ENCODE data around the gene GPRC5C. TPM values are rescaled to one million over a fixed set of nuclear protein-coding genes. Genes with fewer than 3 reads are reported as not detected.
A peak's percentile ranks its signal among the peaks of the same experiment; 100 is the strongest.

The GPRC5C gene
- total and polyA plus RNA-seq, 2 of the 13 experiments (the other 11 are each of a cell fraction or from before 2014, with no cell fraction given), result 85.6 to 300 TPM

DNA sequence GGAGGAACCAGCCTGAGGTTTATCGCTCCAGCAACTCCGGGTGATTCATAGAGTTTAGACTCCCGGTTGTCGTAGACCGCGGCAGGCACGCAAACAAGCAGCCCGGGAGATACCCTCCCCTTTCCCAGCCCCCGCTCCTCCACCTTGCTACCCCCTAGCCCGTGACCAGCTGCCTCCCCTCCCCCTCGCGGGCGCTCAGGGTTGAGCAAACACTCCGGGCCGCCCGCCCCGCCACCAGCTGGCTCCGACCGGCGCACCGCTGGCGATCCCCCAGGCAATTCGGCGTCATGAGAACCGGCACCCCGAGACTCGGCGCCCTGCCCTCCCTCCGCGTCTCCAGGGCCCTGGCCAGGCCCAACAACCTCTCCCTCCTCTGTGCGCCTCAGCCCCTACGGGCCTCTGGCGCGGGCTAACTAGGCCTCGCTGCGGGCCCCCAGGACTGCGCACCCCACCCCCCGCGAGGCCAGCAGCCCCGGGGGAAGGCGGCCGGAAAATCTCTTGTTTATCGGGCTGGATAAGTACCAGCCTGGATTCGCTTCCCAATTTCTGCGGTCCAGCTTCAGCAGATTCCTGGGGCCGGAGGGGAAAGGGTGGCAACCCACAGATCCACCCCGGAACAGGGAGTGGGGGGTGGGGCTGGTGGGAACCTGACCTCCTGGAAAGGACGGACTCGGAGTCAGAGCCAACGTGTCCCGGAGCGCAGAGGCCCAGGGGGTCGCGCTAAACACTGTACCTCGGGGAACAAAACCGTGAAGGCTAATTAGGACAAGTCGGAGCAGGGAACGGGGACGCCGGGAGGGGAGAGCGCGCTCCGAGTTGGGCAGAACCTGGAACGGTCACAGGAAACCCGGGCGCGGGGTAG is 951 bp upstream of the GPRC5C start (continued):
- no peak; the same call in none of the 2 replicates for TF ChIP-seq BCL3 (CRISPR knock-in tag; IDR thresholded peaks at IDR 0.05)
- TF ChIP-seq FOXM1 (CRISPR knock-in tag; IDR thresholded peaks at IDR 0.05), result no peak; the same call in 1 of the 2 replicates
- TF ChIP-seq ZNF772 (CRISPR knock-in tag; IDR thresholded peaks at IDR 0.05), result no peak; the same call in 1 of the 2 replicates
- no peak for TF ChIP-seq ZNF776 (CRISPR knock-in tag; IDR thresholded peaks at IDR 0.05)
- no peak; the same call in 1 of the 2 replicates for TF ChIP-seq ZNF770 (CRISPR knock-in tag; IDR thresholded peaks at IDR 0.05)
- TF ChIP-seq BRF2 (CRISPR knock-in tag; IDR thresholded peaks at IDR 0.05), result peak; percentile 80; the same call in 1 of the 2 replicates
- TF ChIP-seq CBX5 (CRISPR knock-in tag; IDR thresholded peaks at IDR 0.05; ENCODE audit: borderline replicate concordance), result no peak; the same call in 1 of the 2 replicates
- TF ChIP-seq HES4 (CRISPR knock-in tag; IDR thresholded peaks at IDR 0.05; ENCODE audit: borderline replicate concordance), result peak; percentile 9
- TF ChIP-seq, protein P1, sequence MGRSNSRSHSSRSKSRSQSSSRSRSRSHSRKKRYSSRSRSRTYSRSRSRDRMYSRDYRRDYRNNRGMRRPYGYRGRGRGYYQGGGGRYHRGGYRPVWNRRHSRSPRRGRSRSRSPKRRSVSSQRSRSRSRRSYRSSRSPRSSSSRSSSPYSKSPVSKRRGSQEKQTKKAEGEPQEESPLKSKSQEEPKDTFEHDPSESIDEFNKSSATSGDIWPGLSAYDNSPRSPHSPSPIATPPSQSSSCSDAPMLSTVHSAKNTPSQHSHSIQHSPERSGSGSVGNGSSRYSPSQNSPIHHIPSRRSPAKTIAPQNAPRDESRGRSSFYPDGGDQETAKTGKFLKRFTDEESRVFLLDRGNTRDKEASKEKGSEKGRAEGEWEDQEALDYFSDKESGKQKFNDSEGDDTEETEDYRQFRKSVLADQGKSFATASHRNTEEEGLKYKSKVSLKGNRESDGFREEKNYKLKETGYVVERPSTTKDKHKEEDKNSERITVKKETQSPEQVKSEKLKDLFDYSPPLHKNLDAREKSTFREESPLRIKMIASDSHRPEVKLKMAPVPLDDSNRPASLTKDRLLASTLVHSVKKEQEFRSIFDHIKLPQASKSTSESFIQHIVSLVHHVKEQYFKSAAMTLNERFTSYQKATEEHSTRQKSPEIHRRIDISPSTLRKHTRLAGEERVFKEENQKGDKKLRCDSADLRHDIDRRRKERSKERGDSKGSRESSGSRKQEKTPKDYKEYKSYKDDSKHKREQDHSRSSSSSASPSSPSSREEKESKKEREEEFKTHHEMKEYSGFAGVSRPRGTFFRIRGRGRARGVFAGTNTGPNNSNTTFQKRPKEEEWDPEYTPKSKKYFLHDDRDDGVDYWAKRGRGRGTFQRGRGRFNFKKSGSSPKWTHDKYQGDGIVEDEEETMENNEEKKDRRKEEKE (IDR thresholded peaks at IDR 0.05), result no peak
- TF ChIP-seq ZNF101 (CRISPR knock-in tag; IDR thresholded peaks at IDR 0.05; ENCODE audit: borderline replicate concordance, low read depth), result no peak
- TF ChIP-seq ZNF292 (CRISPR knock-in tag; IDR thresholded peaks at IDR 0.05; ENCODE audit: borderline replicate concordance, low read depth), result no peak; the same call in 1 of the 2 replicates
- peak; percentile 80; the same call in 1 of the 2 replicates for TF ChIP-seq ZZZ3 (CRISPR knock-in tag; IDR thresholded peaks at IDR 0.05; ENCODE audit: borderline replicate concordance)
- no peak for TF ChIP-seq ZNF550 (CRISPR knock-in tag; IDR thresholded peaks at IDR 0.05; ENCODE audit: borderline replicate concordance)
- TF ChIP-seq FOXA1 (IDR thresholded peaks at IDR 0.05), result no peak
- TF ChIP-seq FOXA1 (CRISPR knock-in tag; IDR thresholded peaks at IDR 0.05), result peak; percentile 53
- peak; percentile 48 for TF ChIP-seq HNF1B (CRISPR knock-in tag; IDR thresholded peaks at IDR 0.05)
- 0 out of 2 replicates have a peak, but pooled peaks have one; percentile 17 for TF ChIP-seq GABPA (IDR thresholded peaks at IDR 0.05; ENCODE audit: low read depth, low read length)
- peak; percentile 4; the same call in 1 of the 2 replicates for TF ChIP-seq GABPA (CRISPR knock-in tag; IDR thresholded peaks at IDR 0.05; ENCODE audit: low read depth)
- TF ChIP-seq NFKBIZ (CRISPR knock-in tag; IDR thresholded peaks at IDR 0.05), result peak; percentile 58; the same call in 1 of the 2 replicates

Measured in HepG2 (cell line).